ENCODE measurements around the gene NBPF1.
"Not testable (repeated sequence)": the region's sequence is repeated elsewhere in the genome, so short reads cannot be mapped to it uniquely, and the experiment has no call there.

Gene NBPF1

GRCh38 chr1:16532235-16532991 is 81.0 kb downstream of the NBPF1 start:
- H3K27me3 ChIP-seq (ENCODE audit: insufficient read depth, low read length); H3K79me2 ChIP-seq (ENCODE audit: insufficient read depth, low read length); H3K9ac ChIP-seq (ENCODE audit: low read length); H3K4me1 ChIP-seq (ENCODE audit: insufficient read depth, low read length, severe bottlenecking); H2AFZ ChIP-seq (ENCODE audit: low read length); H3K36me3 ChIP-seq (ENCODE audit: insufficient read depth, low read length); H4K20me1 ChIP-seq (ENCODE audit: insufficient read depth, low read length); H3K9me3 ChIP-seq (ENCODE audit: low read length); H3F3A ChIP-seq (ENCODE audit: insufficient read depth, low read length); H3K4me3 ChIP-seq (ENCODE audit: low read depth, low read length, poor library complexity, severe bottlenecking); H3K9me2 ChIP-seq (ENCODE audit: low read depth, low read length); H3K4me2 ChIP-seq (ENCODE audit: low read length); H3K27ac ChIP-seq (ENCODE audit: low read depth, low read length, poor library complexity, severe bottlenecking): not testable (repeated sequence)

- not testable (repeated sequence) for H2AFZ ChIP-seq (ENCODE audit: low read length); H3K4me2 ChIP-seq (ENCODE audit: low read length); H4K20me1 ChIP-seq (ENCODE audit: insufficient read depth, low read length); H3K9me2 ChIP-seq (ENCODE audit: low read depth, low read length); H3K27ac ChIP-seq (ENCODE audit: low read depth, low read length, poor library complexity, severe bottlenecking); H3K9me3 ChIP-seq (ENCODE audit: low read length); H3K4me1 ChIP-seq (ENCODE audit: insufficient read depth, low read length, severe bottlenecking); H3K36me3 ChIP-seq (ENCODE audit: insufficient read depth, low read length); H3K9ac ChIP-seq (ENCODE audit: low read length); H3F3A ChIP-seq (ENCODE audit: insufficient read depth, low read length); H3K4me3 ChIP-seq (ENCODE audit: low read depth, low read length, poor library complexity, severe bottlenecking); H3K79me2 ChIP-seq (ENCODE audit: insufficient read depth, low read length); H3K27me3 ChIP-seq (ENCODE audit: insufficient read depth, low read length)
Measured at GRCh38 chr1:16528338-16528737, 85.0 kb downstream of the NBPF1 start.

- not testable (repeated sequence) for H3K9ac ChIP-seq (ENCODE audit: low read length); H3K27me3 ChIP-seq (ENCODE audit: insufficient read depth, low read length)
Measured at GRCh38 chr1:16525769-16526168, 87.6 kb downstream of the NBPF1 start.

DNA sequence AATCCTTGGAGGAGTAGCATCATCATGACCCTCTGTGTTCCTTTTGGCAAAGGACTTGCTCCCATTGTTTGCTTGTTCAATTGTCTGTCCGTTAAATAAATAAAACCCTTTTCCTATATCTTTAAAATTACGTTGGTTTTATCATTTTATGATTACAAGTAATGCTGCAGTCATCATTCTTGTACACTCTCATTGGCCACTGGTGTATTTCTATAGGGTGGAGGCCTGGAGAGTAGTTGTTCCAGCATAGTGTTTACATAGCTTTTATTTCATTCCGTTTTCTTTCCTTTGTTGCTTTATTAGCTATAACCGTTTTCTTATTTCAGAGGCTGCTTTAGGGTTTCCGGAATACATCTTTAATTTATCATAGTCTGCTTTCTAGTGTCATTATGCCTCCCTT is 91.7 kb downstream of the NBPF1 start:
- H3K9me3 ChIP-seq (ENCODE audit: low read length); H3K27me3 ChIP-seq (ENCODE audit: insufficient read depth, low read length): not testable (repeated sequence)

More at GRCh38 chr1:16525769-16526168, 87.6 kb downstream of the NBPF1 start:
- not testable (repeated sequence) for H3K4me3 ChIP-seq (ENCODE audit: low read depth, low read length, poor library complexity, severe bottlenecking); H4K20me1 ChIP-seq (ENCODE audit: insufficient read depth, low read length); H3K4me2 ChIP-seq (ENCODE audit: low read length); H3K9me2 ChIP-seq (ENCODE audit: low read depth, low read length); H3K9me3 ChIP-seq (ENCODE audit: low read length); H2AFZ ChIP-seq (ENCODE audit: low read length); H3K27ac ChIP-seq (ENCODE audit: low read depth, low read length, poor library complexity, severe bottlenecking); H3K79me2 ChIP-seq (ENCODE audit: insufficient read depth, low read length); H3F3A ChIP-seq (ENCODE audit: insufficient read depth, low read length); H3K4me1 ChIP-seq (ENCODE audit: insufficient read depth, low read length, severe bottlenecking); H3K36me3 ChIP-seq (ENCODE audit: insufficient read depth, low read length)

GRCh38 chr1:16521288-16521583 is 92.1 kb downstream of the NBPF1 start:
- H3K4me1 ChIP-seq (ENCODE audit: insufficient read depth, low read length, severe bottlenecking): no peaks in the 10 kb centered on the region
- no peaks in the 10 kb centered on the region for H3K9me3 ChIP-seq (ENCODE audit: low read length)
- no peak overlapping the region for H3K4me2 ChIP-seq (ENCODE audit: low read length)
- H3K36me3 ChIP-seq (ENCODE audit: insufficient read depth, low read length): no peaks in the 10 kb centered on the region
- TF ChIP-seq CTCF (IDR thresholded peaks at IDR 0.05; ENCODE audit: low read length) (no peak), EZH2 (IDR thresholded peaks at IDR 0.05; ENCODE audit: borderline replicate concordance, low read length) (no peak)
- H3K79me2 ChIP-seq (ENCODE audit: insufficient read depth, low read length): no peaks in the 10 kb centered on the region
- no peak overlapping the region for H2AFZ ChIP-seq (ENCODE audit: low read length)
- no peak overlapping the region for H3K27ac ChIP-seq (ENCODE audit: low read depth, low read length, poor library complexity, severe bottlenecking)
- no peaks in the 10 kb centered on the region; the same call in 1 of the 2 replicates for H3K27me3 ChIP-seq (ENCODE audit: insufficient read depth, low read length)
- no peaks in the 10 kb centered on the region for H4K20me1 ChIP-seq (ENCODE audit: insufficient read depth, low read length)
- H3F3A ChIP-seq (ENCODE audit: insufficient read depth, low read length): no peaks in the 10 kb centered on the region
- H3K9ac ChIP-seq (ENCODE audit: low read length): no peak overlapping the region
- no peak overlapping the region for H3K4me3 ChIP-seq (ENCODE audit: low read depth, low read length, poor library complexity, severe bottlenecking)
- no peaks in the 10 kb centered on the region for H3K9me2 ChIP-seq (ENCODE audit: low read depth, low read length)

More for the DNA sequence above, 91.7 kb downstream of the NBPF1 start:
- H3K79me2 ChIP-seq (ENCODE audit: insufficient read depth, low read length); H3K9me2 ChIP-seq (ENCODE audit: low read depth, low read length); H3F3A ChIP-seq (ENCODE audit: insufficient read depth, low read length); H3K27ac ChIP-seq (ENCODE audit: low read depth, low read length, poor library complexity, severe bottlenecking); H2AFZ ChIP-seq (ENCODE audit: low read length); H3K36me3 ChIP-seq (ENCODE audit: insufficient read depth, low read length); H3K4me3 ChIP-seq (ENCODE audit: low read depth, low read length, poor library complexity, severe bottlenecking); H4K20me1 ChIP-seq (ENCODE audit: insufficient read depth, low read length); H3K4me1 ChIP-seq (ENCODE audit: insufficient read depth, low read length, severe bottlenecking); H3K4me2 ChIP-seq (ENCODE audit: low read length); H3K9ac ChIP-seq (ENCODE audit: low read length): not testable (repeated sequence)

GRCh38 chr1:16520435-16521287 is 92.7 kb downstream of the NBPF1 start:
- not testable (repeated sequence) for H3K27me3 ChIP-seq (ENCODE audit: insufficient read depth, low read length); H3K79me2 ChIP-seq (ENCODE audit: insufficient read depth, low read length); H3K4me1 ChIP-seq (ENCODE audit: insufficient read depth, low read length, severe bottlenecking); H3K9me3 ChIP-seq (ENCODE audit: low read length); H3K4me2 ChIP-seq (ENCODE audit: low read length); H3K9me2 ChIP-seq (ENCODE audit: low read depth, low read length); H3K27ac ChIP-seq (ENCODE audit: low read depth, low read length, poor library complexity, severe bottlenecking); H4K20me1 ChIP-seq (ENCODE audit: insufficient read depth, low read length); H3K9ac ChIP-seq (ENCODE audit: low read length); H3F3A ChIP-seq (ENCODE audit: insufficient read depth, low read length); H3K4me3 ChIP-seq (ENCODE audit: low read depth, low read length, poor library complexity, severe bottlenecking); H2AFZ ChIP-seq (ENCODE audit: low read length); H3K36me3 ChIP-seq (ENCODE audit: insufficient read depth, low read length)

Data from OCI-LY1 (cell line).